H1 (cell line): ENCODE measurements around the gene MBLAC1. TPM values are rescaled to one million over a fixed set of nuclear protein-coding genes. Genes with fewer than 3 reads are reported as not detected.

Experiments
- CBX8 ChIP-seq: fragments of 300-800, 300-1000 bp; sonication (generic); IDR thresholded peaks from 2 replicates; pipeline ENCODE4 v1.7.1; 2016; ENCODE audit warnings: low read depth, low read length, borderline replicate concordance
- JUN ChIP-seq: IDR thresholded peaks from 2 replicates; pipeline ENCODE4 v1.6.1; 2011; ENCODE audit warnings: low read depth, mild to moderate bottlenecking, improper control_type of control experiment, low read length
- PHF8 ChIP-seq: fragments of 200-600 bp; sonication (generic); conservative IDR thresholded peaks from 2 replicates; pipeline ENCODE4 v1.7.1; 2012; ENCODE audit warnings: low read depth, mild to moderate bottlenecking, inconsistent platforms, low read length, moderate library complexity
- POU5F1 ChIP-seq: IDR thresholded peaks from 2 replicates; pipeline ENCODE4 v1.6.1; 2011; ENCODE audit warnings: low read depth, mild to moderate bottlenecking, low read length, moderate library complexity
- RNF2 ChIP-seq: fragments of 200-900, 300-1000 bp; sonication (generic); IDR thresholded peaks from 2 replicates; pipeline ENCODE4 v1.7.1; 2016; ENCODE audit warnings: borderline replicate concordance, low read depth, mild to moderate bottlenecking, antibody characterized with exemption, low read length; ENCODE audit not compliant: poor library complexity, severe bottlenecking; ENCODE audit errors: missing control alignments
- SIN3A ChIP-seq, 2 experiments: IDR thresholded peaks in 1 of 2; conservative IDR thresholded peaks in 1 of 2; 2 replicates each; pipeline ENCODE4 v1.6.1; 2011 to 2012; ENCODE audit warnings: low read length in 2 of 2, improper control_type of control experiment in 1 of 2, low read depth in 1 of 2, mild to moderate bottlenecking in 1 of 2
- TAF7 ChIP-seq: optimal IDR thresholded peaks from 2 replicates; pipeline ENCODE3; 2011; ENCODE audit warnings: low read depth, mild to moderate bottlenecking, inconsistent platforms, low read length, moderate library complexity, borderline replicate concordance
- ZNF274 ChIP-seq: IDR thresholded peaks from 2 replicates; pipeline ENCODE4 v1.7.0; 2012; ENCODE audit warnings: low read length, borderline replicate concordance; ENCODE audit errors: extremely low read depth
- polyA plus RNA-seq, 7 experiments: library from polyadenylated mRNA; depleted of rRNA in 3 of 7; stranded (reverse) in 5 of 7; unstranded in 2 of 7; fragments of >200 nt in 5 of 7; fragments of 200-250 nt in 2 of 7; gene quantifications; 1 replicate in 5 of 7; 2 replicates in 1 of 7; 4 replicates in 1 of 7; pipeline versions ENCODE4 v1.2.1 to v1.2.3, GENCODE V29; 2011 to 2013; ENCODE audit warnings: missing spikeins in 2 of 7, mixed read lengths in 2 of 7
- total RNA-seq: library from RNA; stranded (reverse); fragmentation: NEBNext Ultra II Directional; extraction: Animal tissue kit (Norgen Biotek cat#: 25700); gene quantifications from 2 replicates; pipeline ENCODE4 v1.2.1, GENCODE V29; 2021
- TF ChIP-seq, protein P1 (sequence below): fragments of 300-600 bp; sonication (generic); IDR thresholded peaks from 2 replicates; pipeline ENCODE4 v1.7.1; 2012; ENCODE audit warnings: low read length, moderate library complexity, mild to moderate bottlenecking, inconsistent platforms; ENCODE audit not compliant: insufficient replicate concordance

The MBLAC1 gene
- total and polyA plus RNA-seq, 2 of the 8 experiments (the other 6 are each of a cell fraction or from before 2014, with no cell fraction given): 1.00 to 1.7 TPM

DNA sequence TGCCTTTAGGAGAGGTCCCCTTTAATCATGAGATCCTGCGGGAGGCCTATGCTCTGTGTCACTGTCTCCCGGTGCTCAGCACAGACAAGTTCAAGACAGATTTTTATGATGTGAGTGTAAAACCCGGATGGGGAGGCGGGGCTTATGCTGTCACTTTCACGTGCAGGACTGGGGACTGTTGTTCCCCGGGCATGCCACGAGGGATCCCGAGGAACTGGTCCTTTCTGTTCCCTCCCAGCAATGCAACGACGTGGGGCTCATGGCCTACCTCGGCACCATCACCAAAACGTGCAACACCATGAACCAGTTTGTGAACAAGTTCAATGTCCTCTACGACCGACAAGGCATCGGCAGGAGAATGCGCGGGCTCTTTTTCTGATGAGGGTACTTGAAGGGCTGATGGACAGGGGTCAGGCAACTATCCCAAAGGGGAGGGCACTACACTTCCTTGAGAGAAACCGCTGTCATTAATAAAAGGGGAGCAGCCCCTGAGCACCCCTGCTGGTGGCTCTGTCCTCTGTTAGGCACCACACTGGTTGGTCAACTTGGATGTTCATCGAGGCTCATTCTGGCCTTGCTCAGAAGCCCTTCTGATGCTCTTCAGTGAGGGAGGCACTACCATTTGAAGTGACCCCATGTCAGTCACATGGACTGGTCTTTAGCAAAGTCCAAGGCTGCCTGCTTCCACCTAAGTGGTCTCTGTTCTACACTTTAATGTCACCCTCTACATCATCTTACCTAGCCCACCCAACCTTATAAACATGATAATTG, 35.2 kb upstream of the MBLAC1 start (continued):
- TF ChIP-seq POU5F1 (no peak), SIN3A (conservative IDR thresholded peaks at IDR 0.05 in 1 of 2, IDR thresholded peaks at IDR 0.05 in 1 of 2; ENCODE audit: low read depth in 1 of 2, low read length in 2 of 2) (0 out of 4 replicates have a peak, but pooled peaks of 1 of the 2 experiments have one; percentile 67), TAF7 (peak; percentile 65), RNF2 (no peak), PHF8 (no peak), CBX8 (no peak), JUN (no peak), ZNF274 (no peak)
- TF ChIP-seq, protein P1, sequence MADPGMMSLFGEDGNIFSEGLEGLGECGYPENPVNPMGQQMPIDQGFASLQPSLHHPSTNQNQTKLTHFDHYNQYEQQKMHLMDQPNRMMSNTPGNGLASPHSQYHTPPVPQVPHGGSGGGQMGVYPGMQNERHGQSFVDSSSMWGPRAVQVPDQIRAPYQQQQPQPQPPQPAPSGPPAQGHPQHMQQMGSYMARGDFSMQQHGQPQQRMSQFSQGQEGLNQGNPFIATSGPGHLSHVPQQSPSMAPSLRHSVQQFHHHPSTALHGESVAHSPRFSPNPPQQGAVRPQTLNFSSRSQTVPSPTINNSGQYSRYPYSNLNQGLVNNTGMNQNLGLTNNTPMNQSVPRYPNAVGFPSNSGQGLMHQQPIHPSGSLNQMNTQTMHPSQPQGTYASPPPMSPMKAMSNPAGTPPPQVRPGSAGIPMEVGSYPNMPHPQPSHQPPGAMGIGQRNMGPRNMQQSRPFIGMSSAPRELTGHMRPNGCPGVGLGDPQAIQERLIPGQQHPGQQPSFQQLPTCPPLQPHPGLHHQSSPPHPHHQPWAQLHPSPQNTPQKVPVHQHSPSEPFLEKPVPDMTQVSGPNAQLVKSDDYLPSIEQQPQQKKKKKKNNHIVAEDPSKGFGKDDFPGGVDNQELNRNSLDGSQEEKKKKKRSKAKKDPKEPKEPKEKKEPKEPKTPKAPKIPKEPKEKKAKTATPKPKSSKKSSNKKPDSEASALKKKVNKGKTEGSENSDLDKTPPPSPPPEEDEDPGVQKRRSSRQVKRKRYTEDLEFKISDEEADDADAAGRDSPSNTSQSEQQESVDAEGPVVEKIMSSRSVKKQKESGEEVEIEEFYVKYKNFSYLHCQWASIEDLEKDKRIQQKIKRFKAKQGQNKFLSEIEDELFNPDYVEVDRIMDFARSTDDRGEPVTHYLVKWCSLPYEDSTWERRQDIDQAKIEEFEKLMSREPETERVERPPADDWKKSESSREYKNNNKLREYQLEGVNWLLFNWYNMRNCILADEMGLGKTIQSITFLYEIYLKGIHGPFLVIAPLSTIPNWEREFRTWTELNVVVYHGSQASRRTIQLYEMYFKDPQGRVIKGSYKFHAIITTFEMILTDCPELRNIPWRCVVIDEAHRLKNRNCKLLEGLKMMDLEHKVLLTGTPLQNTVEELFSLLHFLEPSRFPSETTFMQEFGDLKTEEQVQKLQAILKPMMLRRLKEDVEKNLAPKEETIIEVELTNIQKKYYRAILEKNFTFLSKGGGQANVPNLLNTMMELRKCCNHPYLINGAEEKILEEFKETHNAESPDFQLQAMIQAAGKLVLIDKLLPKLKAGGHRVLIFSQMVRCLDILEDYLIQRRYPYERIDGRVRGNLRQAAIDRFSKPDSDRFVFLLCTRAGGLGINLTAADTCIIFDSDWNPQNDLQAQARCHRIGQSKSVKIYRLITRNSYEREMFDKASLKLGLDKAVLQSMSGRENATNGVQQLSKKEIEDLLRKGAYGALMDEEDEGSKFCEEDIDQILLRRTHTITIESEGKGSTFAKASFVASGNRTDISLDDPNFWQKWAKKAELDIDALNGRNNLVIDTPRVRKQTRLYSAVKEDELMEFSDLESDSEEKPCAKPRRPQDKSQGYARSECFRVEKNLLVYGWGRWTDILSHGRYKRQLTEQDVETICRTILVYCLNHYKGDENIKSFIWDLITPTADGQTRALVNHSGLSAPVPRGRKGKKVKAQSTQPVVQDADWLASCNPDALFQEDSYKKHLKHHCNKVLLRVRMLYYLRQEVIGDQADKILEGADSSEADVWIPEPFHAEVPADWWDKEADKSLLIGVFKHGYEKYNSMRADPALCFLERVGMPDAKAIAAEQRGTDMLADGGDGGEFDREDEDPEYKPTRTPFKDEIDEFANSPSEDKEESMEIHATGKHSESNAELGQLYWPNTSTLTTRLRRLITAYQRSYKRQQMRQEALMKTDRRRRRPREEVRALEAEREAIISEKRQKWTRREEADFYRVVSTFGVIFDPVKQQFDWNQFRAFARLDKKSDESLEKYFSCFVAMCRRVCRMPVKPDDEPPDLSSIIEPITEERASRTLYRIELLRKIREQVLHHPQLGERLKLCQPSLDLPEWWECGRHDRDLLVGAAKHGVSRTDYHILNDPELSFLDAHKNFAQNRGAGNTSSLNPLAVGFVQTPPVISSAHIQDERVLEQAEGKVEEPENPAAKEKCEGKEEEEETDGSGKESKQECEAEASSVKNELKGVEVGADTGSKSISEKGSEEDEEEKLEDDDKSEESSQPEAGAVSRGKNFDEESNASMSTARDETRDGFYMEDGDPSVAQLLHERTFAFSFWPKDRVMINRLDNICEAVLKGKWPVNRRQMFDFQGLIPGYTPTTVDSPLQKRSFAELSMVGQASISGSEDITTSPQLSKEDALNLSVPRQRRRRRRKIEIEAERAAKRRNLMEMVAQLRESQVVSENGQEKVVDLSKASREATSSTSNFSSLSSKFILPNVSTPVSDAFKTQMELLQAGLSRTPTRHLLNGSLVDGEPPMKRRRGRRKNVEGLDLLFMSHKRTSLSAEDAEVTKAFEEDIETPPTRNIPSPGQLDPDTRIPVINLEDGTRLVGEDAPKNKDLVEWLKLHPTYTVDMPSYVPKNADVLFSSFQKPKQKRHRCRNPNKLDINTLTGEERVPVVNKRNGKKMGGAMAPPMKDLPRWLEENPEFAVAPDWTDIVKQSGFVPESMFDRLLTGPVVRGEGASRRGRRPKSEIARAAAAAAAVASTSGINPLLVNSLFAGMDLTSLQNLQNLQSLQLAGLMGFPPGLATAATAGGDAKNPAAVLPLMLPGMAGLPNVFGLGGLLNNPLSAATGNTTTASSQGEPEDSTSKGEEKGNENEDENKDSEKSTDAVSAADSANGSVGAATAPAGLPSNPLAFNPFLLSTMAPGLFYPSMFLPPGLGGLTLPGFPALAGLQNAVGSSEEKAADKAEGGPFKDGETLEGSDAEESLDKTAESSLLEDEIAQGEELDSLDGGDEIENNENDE: peak; percentile 37
